ENCODE measurements around the gene BACE1-AS.
A peak's percentile ranks its signal among the peaks of the same experiment; 100 is the strongest.
"Not testable (repeated sequence)": the region's sequence is repeated elsewhere in the genome, so short reads cannot be mapped to it uniquely, and the experiment has no call there.

BACE1-AS gene

GRCh38 chr11:117295438-117296137 is 4.4 kb downstream of the BACE1-AS start:
- no peak for DNase-seq

DNA sequence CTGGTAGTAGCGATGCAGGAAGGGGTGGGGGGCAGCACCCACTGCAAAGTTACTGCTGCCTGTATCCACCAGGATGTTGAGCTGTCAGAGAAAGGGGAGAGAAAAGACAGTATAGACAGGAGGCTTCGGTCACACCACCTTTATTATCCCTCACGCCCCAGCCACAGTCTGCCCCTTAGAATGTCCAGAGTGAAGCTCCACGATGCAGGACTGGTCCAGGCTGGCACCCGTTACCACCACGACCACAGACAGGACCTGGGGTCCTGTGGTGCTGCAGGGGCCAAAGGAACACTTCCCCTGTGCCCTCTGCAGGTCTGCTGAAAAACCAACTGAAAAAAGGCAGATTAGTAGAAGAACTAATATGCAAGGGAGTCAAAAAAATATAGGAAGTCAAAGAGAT is 5.7 kb downstream of the BACE1-AS start:
- no peak for DNase-seq

DNA sequence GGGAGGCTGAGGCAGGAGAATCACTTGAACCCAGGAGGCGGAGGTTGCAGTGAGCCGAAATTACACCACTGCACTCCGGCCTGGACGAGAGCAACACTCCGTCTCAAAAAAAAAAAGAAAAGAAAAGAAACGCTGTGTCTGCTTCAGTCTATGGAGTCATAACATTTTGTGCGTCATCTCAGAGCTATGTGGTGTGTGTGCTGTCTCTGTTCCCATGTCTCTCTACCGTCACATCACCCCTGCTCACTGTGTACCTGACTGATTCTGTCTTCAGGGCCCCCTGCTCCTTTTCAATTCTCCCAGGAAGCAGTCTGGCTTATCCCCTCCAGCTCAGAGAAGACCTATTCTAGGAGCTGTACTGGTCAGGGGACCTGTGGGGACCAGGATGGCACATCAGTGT is 7.0 kb downstream of the BACE1-AS start:
- DNase-seq, result no peak

DNA sequence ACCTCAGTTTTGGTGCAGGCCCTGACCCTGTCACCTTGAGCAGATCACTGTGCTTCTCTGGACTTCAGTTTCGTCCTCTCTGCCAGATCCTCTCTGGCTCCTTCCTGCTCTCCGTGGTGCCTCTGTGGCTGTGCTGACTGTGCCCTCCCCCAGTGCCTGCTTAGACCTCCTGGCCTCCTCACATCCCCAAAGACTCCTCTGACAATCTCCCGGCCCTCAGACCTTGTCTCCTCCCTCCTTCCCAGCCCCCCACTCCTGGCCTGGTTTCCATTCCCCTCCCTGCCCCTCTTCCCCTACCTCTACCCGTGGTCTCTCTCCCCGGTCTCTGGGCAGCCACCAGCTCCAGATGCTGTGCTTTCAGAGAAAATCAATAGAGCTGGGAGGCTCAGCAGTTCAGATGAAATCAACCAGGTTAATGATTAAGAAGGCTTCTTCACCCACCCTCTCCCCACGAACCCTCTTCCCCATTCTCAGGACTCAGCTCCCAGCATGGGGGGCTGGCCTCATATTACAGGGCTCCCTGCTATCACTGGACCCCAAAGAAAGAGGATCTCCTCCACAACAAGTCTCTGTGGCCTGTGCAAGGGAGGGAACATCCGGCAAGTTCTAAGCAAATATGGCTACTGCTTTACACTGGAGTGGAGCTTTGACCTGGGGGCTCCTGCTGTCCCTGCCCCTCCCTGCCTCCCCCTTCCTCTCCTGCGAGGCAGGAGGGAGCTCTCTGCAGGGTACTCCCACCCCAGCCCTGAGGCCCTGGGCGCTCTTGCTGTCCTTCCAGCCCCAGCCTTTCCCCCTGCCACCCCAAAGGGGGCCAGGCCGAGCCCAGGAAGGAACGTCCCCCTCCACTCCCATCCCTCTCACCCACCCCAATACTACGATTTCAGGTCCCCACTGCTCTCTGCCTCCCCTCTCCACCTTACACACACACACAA is 8.5 kb downstream of the BACE1-AS start:
- no peak for DNase-seq

DNA sequence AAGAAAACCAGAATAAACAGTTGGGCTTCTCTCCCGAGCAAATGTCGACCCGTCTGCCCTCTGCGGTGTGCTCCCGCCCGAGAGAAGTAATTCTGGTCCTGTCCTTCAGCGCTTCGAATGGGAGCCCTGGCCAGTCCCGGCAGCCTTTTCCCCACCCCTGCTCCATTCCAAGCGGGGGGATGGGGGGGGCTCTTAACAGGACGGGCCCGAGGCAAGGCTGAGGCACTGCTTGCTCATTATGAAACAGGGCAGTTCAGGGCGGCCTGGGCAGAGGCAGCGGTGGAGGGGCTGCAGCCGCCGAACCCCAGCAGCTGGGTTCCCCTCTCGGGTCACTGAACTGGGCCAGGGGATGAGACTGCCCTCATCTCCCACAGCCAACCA is 9.1 kb downstream of the BACE1-AS start:
- no peak for DNase-seq

GRCh38 chr11:117300773-117301172 is 9.6 kb downstream of the BACE1-AS start:
- DNase-seq, result no peak

DNA sequence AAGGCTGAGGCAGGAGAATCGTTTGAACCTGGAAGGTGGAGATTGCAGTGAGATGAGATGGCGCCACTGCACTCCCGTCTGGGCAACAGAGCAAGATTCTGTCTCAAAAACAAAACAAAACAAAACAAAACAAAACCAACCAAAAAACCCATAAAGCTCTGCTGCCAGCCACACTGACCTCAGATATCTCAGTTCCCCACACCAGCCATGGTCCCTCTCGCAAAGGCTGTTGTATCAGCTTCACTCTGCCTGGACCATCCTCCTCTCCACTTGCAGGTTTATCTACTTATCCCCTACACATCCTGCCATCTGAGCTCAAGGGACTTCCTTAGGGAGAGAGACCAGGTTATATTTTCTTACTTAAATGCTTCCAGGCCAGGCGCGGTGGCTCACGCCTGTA is 11.1 kb downstream of the BACE1-AS start:
- no peak for DNase-seq

- DNase-seq, result no peak
Measured at GRCh38 chr11:117303101-117303500, 12.0 kb downstream of the BACE1-AS start.

GRCh38 chr11:117303646-117304315 is 12.6 kb downstream of the BACE1-AS start:
- no peak for DNase-seq

GRCh38 chr11:117305145-117305544 is 14.0 kb downstream of the BACE1-AS start:
- DNase-seq, result no peak

DNA sequence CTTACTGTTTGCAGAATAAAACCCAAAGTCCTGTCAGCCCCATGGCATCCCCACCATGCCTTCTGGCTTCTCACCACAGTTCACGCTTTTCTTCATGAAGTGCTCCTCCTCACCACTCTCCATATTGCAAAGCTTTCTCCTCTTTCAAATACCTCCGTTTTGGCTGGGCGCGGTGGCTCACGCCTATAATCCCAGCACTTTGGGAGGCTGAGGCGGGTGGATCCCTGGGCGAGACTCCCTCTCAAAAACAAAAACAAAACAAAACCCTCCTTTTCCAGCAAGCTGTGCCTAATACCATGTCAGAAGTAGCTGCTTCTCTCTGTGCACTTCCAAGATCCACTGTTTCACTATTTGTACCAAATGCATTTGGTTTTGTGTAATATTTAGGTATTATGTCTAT is 18.2 kb downstream of the BACE1-AS start:
- DNase-seq, result no peak

DNA sequence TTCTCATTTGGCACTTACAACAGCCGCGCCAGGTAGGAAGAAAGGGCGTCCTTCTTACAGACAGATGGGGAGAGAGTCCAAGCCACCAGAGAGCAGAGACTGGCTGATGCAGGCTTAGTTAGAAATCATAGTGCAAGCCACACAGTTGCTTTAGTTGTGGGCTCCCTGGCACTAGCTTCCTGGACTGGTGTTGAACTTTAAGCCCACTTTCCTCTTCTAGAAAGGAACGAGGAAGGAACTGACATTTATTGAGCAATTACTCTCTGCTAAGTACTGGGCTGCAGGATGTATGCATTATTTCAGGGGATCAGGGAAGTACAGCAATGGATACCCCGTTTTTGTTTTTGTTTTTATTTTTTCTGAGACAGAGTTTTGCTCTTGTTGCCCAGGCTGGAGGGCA is 21.9 kb downstream of the BACE1-AS start:
- DNase-seq, result no peak

DNA sequence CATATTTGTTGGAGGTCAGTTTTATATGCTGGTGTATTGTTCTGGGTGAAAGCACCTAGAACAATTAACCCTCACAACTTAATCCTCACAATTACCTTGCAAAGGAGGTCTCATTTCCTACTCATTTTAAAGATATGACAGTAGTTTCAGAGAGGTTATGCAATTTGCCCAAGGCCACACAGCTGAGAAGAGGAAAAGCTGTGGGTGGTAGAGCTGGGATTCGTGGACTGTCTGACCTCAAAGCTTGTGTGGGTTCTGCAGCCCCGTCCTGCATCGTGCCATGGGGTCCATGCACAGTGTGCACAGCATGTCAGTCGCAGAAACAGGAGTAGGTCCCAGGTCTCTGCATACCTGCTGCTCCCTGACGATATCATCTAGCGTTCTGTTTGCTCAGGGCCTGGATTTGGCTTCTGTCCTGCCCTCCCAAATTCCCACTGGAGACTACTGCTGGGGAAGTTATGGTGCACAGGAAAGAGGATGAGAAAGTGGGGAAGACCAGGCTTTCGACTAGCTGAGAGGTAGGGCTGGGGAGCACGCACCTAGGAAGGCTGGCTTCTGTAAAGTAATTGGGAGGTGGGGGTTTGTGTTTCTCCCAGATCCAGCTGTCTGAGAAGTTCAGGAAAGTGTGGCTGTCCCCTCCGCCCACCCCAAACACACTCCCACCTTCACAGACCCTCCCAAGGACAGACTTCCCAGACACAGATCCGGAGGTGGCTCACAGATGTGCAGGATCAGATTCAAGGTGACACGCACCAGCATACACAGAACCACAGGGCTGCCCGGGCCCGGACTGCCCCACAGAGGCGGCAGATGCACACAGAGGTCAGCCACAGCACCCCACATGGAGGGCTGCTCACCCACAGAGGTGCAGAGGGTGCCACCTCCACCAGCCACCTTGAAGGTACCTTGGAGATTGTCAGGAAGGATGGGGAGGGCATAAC is 23.0 kb downstream of the BACE1-AS start:
- DNase-seq, result no peak

GRCh38 chr11:117314840-117315239 is 23.7 kb downstream of the BACE1-AS start:
- DNase-seq, result no peak

- peak; percentile 21 for DNase-seq
Measured at GRCh38 chr11:117315285-117316196, 24.4 kb downstream of the BACE1-AS start.

DNA sequence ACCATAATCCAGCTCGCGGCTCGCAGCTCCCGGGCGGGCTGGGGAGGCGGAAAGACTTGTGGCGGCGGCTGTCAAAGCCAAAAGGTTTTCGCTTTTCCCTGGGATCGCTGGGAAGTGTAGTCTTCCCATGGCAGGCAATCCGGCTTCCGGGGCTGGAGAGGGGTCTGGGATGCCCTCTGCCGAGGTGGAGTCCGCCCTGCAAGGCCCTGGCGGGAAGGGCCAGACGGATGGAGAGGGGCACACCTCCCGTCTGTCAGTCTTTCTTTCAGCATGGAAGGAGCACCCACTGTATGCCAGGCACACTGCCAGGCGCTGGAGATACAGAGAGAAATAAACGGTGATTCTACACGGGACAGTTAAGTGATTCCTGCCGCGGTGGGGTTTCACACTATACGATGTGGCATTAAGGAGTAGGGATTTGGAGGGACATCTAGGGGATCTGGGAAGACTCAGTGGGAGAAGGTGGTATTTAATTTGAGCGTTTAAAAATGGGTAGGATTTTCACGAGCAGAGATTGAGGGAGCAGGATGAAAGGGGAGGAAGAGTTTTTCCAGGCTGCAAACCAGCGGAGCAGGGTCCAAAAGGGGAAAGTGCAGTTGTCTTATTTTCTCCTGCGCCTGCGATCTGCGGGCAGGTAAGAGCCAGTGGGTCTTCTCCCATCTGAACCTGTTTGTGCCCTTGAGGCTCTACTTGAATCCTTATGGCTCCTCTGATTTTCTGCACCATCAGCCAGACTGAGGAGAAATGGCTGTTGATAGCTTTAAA is 25.2 kb downstream of the BACE1-AS start, which contains the start of gene BACE1:
Gene BACE1, minus strand, starts transcription at position 60 of the 765 bp plus-strand sequence. CDS start 461 bp downstream, outside the sequence.
- DNase-seq, result peak; percentile 3

DNA sequence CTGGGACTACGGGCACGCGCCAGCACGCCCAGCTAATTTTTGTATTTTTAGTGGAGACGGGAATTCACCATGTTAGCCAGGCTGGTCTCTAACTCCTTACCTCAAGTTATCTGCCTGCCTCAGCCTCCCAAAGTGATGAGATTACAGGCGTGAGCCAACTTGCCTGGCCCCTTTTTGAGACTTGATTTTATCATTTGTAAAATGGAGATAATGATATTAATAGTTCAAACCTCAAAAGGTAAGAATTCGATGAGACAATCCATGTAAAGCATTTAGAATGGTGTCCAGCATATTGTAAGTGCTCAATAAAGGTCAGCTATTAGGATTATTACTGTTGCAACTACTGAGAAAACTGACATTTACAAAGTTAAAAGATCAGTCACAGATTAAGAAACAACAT is 27.6 kb downstream of the BACE1-AS start:
- no peak for DNase-seq

DNA sequence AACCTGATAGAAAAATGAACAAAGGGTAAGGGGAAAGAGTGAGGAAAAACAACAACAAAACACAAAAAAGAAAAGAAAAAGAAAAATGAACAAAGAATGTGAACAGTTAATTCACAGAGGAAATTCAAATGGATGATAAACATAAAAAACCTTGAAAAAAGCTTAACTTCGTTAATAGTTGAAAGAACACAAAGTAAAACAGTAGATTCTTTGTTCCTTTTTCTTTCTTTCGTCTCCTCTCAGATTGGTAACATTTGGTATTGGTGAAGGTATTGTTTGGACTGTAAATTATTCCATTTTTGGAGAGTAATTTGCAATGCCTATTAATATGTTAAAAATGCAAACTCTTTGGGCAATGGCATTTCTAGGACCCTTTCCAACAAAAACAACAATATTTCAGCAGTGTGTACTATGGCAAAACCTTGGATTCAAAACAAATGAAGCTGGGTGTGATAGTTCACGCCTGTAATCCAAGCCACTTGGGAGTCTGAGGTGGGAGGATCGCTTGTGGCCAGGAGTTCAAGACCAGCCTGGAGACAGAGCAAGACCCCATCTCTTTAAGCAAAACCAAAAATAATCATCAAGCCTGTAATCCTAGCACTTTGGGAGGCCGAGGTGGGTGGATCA is 28.2 kb downstream of the BACE1-AS start:
- no peak for DNase-seq

- DNase-seq, result not testable (repeated sequence)
Measured at GRCh38 chr11:117327255-117327566, 36.1 kb downstream of the BACE1-AS start.

Data from T-helper 9 cell (primary cell).